ENCODE measurements around the gene HEXD. TPM values are rescaled to one million over a fixed set of nuclear protein-coding genes. Genes with fewer than 3 reads are reported as not detected.

The HEXD gene
- total RNA-seq, 1 donor from 2014 or later: 21.9 TPM

DNA sequence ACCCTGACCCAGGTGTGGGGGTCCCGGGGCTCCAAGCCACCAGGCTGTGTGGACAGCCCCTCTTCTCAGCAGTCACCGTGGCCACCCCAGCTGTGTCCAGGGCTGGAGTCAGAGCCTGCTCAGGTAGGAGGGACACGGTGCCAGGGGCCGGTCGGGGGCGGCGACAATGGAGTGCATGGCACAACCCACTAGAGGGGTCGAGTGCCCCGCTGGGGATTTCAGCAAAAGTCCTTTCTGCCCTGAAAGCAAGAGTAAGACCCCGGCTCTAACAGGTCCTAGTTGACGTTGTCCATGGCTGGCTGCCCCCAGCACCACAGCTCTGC is 35.3 kb upstream of the HEXD start:
- TF ChIP-seq, protein P1, sequence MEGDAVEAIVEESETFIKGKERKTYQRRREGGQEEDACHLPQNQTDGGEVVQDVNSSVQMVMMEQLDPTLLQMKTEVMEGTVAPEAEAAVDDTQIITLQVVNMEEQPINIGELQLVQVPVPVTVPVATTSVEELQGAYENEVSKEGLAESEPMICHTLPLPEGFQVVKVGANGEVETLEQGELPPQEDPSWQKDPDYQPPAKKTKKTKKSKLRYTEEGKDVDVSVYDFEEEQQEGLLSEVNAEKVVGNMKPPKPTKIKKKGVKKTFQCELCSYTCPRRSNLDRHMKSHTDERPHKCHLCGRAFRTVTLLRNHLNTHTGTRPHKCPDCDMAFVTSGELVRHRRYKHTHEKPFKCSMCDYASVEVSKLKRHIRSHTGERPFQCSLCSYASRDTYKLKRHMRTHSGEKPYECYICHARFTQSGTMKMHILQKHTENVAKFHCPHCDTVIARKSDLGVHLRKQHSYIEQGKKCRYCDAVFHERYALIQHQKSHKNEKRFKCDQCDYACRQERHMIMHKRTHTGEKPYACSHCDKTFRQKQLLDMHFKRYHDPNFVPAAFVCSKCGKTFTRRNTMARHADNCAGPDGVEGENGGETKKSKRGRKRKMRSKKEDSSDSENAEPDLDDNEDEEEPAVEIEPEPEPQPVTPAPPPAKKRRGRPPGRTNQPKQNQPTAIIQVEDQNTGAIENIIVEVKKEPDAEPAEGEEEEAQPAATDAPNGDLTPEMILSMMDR (IDR thresholded peaks at IDR 0.05): no peak
- Mint-ChIP-seq H3K4me3 (ENCODE audit: unreplicated experiment) (no peak overlapping the region), H3K27ac (ENCODE audit: unreplicated experiment) (no peak overlapping the region), H3K9me3 (ENCODE audit: unreplicated experiment) (no peaks in the 10 kb centered on the region), H3K36me3 (ENCODE audit: unreplicated experiment) (no peaks in the 10 kb centered on the region), H3K27me3 (ENCODE audit: unreplicated experiment) (peaks cover 18% of the 10 kb centered on the region), H3K4me1 (ENCODE audit: unreplicated experiment) (peaks cover 9% of the 10 kb centered on the region)
- DNase-seq (ENCODE audit: extremely low spot score, unreplicated experiment): no peak

GRCh38 chr17:82383411-82383810 is 34.7 kb upstream of the HEXD start:
- H3K9me3 Mint-ChIP-seq (ENCODE audit: unreplicated experiment): no peaks in the 10 kb centered on the region
- H3K4me3 Mint-ChIP-seq (ENCODE audit: unreplicated experiment): no peak overlapping the region
- peaks cover 9% of the 10 kb centered on the region for H3K4me1 Mint-ChIP-seq (ENCODE audit: unreplicated experiment)

GRCh38 chr17:82384051-82384729 is 34.0 kb upstream of the HEXD start:
- H3K9me3 Mint-ChIP-seq (ENCODE audit: unreplicated experiment): no peaks in the 10 kb centered on the region
- no peak overlapping the region for H3K4me3 Mint-ChIP-seq (ENCODE audit: unreplicated experiment)
- no peaks in the 10 kb centered on the region for H3K36me3 Mint-ChIP-seq (ENCODE audit: unreplicated experiment)

More at GRCh38 chr17:82383411-82383810, 34.7 kb upstream of the HEXD start:
- DNase-seq (ENCODE audit: extremely low spot score, unreplicated experiment): no peak
- TF ChIP-seq, protein P1 (IDR thresholded peaks at IDR 0.05): no peak
- Mint-ChIP-seq H3K27ac (ENCODE audit: unreplicated experiment) (no peak overlapping the region), H3K27me3 (ENCODE audit: unreplicated experiment) (peaks cover 18% of the 10 kb centered on the region), H3K36me3 (ENCODE audit: unreplicated experiment) (no peaks in the 10 kb centered on the region)

GRCh38 chr17:82384730-82385481 is 33.2 kb upstream of the HEXD start:
- Mint-ChIP-seq H3K4me3 (ENCODE audit: unreplicated experiment) (no peak overlapping the region), H3K36me3 (ENCODE audit: unreplicated experiment) (no peaks in the 10 kb centered on the region), H3K27me3 (ENCODE audit: unreplicated experiment) (peaks cover 13% of the 10 kb centered on the region), H3K4me1 (ENCODE audit: unreplicated experiment) (peaks cover 11% of the 10 kb centered on the region), H3K27ac (ENCODE audit: unreplicated experiment) (no peak overlapping the region), H3K9me3 (ENCODE audit: unreplicated experiment) (no peaks in the 10 kb centered on the region)
- TF ChIP-seq, protein P1 (IDR thresholded peaks at IDR 0.05): no peak
- no peak for DNase-seq (ENCODE audit: extremely low spot score, unreplicated experiment)

More at GRCh38 chr17:82384051-82384729, 34.0 kb upstream of the HEXD start:
- DNase-seq (ENCODE audit: extremely low spot score, unreplicated experiment): no peak
- H3K27ac Mint-ChIP-seq (ENCODE audit: unreplicated experiment): no peak overlapping the region
- peaks cover 9% of the 10 kb centered on the region for H3K4me1 Mint-ChIP-seq (ENCODE audit: unreplicated experiment)
- TF ChIP-seq, protein P1 (IDR thresholded peaks at IDR 0.05): no peak
- peaks cover 14% of the 10 kb centered on the region for H3K27me3 Mint-ChIP-seq (ENCODE audit: unreplicated experiment)

- no peak for DNase-seq (ENCODE audit: extremely low spot score, unreplicated experiment)
- no peaks in the 10 kb centered on the region for H3K36me3 Mint-ChIP-seq (ENCODE audit: unreplicated experiment)
- peaks cover 9% of the 10 kb centered on the region for H3K27me3 Mint-ChIP-seq (ENCODE audit: unreplicated experiment)
- no peaks in the 10 kb centered on the region for H3K9me3 Mint-ChIP-seq (ENCODE audit: unreplicated experiment)
- TF ChIP-seq, protein P1 (IDR thresholded peaks at IDR 0.05): no peak
- no peak overlapping the region for H3K4me3 Mint-ChIP-seq (ENCODE audit: unreplicated experiment)
- no peak overlapping the region for H3K27ac Mint-ChIP-seq (ENCODE audit: unreplicated experiment)
- peaks cover 11% of the 10 kb centered on the region for H3K4me1 Mint-ChIP-seq (ENCODE audit: unreplicated experiment)
Observed at GRCh38 chr17:82385559-82386254, 32.4 kb upstream of the HEXD start.

All from osteocyte (in vitro differentiated cells).